HG03342 (cell line): Measurements from ENCODE around the gene KNCN.

ENCODE experiments used
- ATAC-seq: cut with Tn5 transposase; IDR thresholded peaks from one replicate; pipeline ENCODE4 v1.9.1; 2021; ENCODE audit warnings: mild to moderate bottlenecking, moderate library complexity; ENCODE audit not compliant: unreplicated experiment

Gene KNCN

DNA sequence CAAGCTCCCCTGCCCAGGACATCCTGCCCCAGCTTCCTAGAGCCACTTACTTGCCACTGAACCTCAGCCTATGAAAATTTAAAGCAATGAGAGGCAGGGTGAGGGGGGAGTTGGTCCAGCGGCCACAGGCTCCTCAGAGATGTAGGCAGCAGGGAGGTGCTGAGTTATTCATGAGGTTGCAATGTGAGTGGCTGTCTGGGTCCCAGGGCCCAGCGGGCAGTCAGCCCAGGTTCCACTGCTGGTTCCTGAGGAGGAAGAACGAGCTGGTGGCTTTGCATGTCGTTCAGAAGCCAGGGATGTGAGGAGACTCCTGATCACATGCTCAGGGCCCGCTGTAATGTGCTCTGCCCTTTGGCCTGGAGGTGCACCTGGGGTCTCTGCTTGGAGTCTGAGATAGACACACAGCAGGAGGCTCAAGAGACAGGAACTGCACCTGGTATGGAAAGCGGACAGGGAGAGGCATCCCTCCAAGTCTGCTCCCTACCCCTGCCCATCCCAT lies at the start of gene KNCN:
Gene KNCN (minus strand): TSS at position 51 of the 499 bp plus-strand sequence. CDS start 432 bp downstream, outside the sequence.
- ATAC-seq, result no peak

GRCh38 chr1:46599059-46599970 lies 47.9 kb upstream of the KNCN start:
- ATAC-seq, result no peak

GRCh38 chr1:46596846-46597245 lies 45.4 kb upstream of the KNCN start:
- no peak for ATAC-seq

DNA sequence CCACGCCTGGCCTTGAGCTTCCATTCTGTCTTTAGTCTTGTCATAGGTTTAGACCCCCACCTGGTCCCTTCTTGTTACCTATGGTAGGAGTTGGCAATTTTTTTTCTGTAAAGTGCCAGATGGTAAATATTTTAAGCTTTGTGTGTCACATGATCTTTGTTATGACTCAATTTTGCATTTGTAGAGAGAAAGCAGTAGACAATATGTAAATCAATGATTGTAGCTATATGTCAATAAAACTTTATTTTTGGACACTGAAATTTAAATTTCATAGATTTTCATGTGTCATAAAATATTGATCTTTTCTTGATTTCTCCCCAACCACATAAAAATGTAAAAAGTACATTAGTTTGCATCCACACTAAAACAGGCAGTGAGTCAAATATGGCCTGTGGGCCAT lies 44.6 kb upstream of the KNCN start:
- ATAC-seq, result no peak

- ATAC-seq, result no peak
Observed at GRCh38 chr1:46595127-46595526, 43.7 kb upstream of the KNCN start.

DNA sequence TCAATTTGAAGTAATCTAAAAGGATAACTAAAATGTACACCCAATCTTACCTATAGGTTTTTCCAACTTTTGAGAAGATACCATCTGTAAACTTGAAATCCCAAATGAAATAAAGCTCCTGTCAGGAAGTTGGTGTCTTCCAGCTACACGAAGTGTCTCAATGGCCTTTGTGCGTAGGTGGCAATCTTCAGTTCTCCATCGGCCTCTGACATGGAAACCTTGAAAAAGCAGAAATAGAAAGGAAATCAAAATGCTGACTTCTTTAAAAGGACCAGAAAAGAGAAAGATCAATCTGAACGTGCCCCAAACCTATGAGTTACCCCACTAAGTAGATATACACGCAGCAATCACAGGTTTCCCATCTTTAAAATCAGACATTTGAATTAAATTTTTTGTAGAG lies 42.6 kb upstream of the KNCN start:
- no peak for ATAC-seq

- no peak for ATAC-seq
Observed at GRCh38 chr1:46592823-46593222, 41.4 kb upstream of the KNCN start.

- no peak for ATAC-seq
Observed at GRCh38 chr1:46589529-46589928, 38.1 kb upstream of the KNCN start.

GRCh38 chr1:46587069-46587468 lies 35.6 kb upstream of the KNCN start:
- no peak for ATAC-seq

DNA sequence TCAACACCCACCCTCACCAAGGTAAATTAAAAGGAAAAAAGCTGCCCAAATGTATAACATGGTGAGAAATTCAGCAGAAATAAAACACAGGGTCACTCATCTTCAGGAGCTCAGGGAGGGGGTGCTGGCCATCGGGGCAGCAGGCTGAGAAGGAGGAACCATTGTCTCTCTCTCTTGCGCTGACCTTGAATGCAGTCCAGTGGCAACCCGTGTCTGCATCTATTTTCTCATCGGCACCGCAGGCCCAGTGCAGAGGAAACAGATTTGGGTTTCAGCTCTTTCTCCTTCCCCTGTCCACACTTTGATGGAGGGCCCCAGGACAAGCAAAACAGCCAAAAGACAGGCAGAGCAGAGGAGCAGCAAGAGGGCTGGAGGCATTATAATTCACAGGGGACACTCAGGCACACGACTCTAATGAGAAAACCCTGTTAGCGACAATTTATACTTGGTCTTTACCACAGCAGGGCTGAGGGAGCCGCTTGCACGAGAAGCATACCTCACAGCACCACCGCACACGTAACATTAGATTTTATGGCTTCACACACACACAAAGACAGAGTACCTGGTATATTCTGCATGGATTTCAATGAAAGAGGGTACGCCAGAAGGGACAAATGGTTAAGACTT lies 34.0 kb upstream of the KNCN start:
- no peak for ATAC-seq

- ATAC-seq, result no peak
Observed at GRCh38 chr1:46583494-46583893, 32.0 kb upstream of the KNCN start.

DNA sequence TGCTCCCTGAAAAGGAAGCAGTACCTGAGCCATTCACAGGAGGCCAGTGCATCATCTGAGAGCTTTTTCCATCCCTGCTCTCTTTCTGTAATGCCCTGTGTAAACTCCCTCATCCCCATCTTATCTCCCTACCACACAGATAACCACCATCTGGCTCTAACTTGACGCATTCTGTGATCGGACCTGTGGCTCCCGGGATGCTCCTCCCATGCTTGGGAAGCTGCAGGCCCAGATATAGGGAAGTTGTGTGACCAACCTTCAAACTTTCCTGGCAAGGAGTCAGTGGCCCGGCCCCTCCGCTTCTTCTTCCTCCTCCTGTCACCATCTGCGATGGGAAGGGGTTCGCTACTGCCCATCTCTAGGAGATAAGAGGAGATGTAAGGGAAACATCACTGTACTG lies 31.5 kb upstream of the KNCN start:
- ATAC-seq, result no peak

DNA sequence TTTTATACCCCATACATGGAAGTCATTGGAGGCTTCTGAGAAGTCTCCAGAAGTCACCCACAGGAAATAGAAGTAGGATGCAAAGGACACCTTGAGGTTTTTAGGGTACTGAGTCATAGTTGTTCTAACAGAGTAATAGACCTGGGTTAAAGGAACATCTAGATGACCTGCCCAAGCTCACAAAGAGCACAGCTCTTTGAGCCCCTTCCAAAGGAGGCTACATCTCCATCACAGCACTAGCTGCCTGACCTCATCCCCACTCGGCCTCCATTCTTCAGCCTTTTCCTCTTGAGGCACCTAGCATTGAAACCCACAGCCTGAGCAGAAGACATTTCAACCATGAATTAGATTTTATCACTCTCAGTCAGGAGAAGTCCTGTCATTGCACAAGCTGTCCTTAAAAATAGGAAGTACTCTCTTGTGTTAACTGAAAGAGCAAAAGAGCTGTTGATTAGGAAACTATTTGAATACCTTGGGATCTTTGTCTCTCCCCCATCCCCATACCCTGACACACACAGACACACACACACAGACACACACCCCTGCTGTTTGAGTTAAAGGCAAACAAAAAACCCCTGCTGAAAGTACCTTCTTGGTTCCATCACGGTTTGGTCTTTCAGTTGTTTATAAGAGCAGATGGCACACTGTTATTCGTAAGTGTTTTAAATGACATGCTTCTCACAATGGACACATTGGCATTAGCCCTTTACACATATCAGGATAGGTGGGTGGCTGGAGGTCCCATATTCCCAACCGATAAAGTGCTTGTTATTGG lies 30.4 kb upstream of the KNCN start:
- ATAC-seq, result no peak

DNA sequence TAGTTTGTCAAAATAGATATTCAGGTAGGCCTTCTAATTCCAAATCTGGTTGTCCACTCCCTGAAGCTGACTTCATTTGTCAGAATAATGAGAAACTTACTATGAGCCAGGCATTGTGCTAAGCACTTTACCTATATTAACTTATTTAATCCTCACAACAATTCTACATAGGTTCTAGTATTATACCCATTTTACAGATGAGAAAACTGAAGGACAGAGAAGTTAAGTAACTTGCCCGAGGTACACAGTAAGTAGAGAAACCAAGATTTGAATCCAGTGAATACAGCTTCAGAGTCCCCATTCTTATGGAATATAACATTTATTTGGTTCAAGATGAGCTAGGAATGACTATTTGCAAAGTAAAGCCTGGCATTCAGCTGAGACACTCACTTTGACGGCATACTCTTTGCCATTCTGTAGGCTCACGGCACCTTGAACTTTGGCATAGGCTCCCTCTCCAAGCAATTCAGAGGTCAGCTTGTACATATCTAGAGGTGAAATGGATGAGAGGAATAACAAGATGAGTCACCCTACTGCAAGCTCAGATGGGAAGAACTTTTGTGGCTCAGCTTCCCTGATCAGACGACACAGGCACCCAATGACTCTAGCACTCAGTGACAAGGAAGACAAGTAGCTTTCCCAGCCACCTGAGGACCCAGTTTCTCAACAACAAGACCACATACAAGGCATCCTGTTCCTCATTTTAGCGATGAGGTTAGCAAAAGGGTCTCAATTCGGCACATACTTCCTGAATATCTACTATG lies 28.9 kb upstream of the KNCN start:
- no peak for ATAC-seq

- ATAC-seq, result no peak
Observed at GRCh38 chr1:46577671-46578070, 26.2 kb upstream of the KNCN start.

DNA sequence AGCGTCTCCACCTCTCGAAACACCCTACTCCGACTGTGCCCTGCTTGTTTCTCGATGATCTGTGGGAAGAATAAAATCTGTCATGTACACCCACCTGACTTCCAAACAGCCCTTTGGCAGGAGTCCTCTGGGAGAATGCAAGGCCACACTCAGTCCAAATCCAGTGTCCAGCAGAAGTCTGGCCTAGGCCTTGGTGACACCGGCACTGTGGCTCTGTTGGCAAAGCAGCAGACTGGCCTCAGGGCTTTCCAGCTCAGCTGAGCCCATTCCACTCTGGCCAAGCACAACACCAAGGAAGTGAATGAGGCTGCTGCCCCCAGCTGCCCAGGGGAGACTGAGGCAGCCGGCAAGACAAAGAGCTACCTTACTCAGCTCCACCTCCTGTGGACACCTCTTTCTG lies 25.1 kb upstream of the KNCN start:
- no peak for ATAC-seq

GRCh38 chr1:46575778-46576177 lies 24.3 kb upstream of the KNCN start:
- no peak for ATAC-seq

GRCh38 chr1:46575300-46575699 lies 23.9 kb upstream of the KNCN start:
- no peak for ATAC-seq

DNA sequence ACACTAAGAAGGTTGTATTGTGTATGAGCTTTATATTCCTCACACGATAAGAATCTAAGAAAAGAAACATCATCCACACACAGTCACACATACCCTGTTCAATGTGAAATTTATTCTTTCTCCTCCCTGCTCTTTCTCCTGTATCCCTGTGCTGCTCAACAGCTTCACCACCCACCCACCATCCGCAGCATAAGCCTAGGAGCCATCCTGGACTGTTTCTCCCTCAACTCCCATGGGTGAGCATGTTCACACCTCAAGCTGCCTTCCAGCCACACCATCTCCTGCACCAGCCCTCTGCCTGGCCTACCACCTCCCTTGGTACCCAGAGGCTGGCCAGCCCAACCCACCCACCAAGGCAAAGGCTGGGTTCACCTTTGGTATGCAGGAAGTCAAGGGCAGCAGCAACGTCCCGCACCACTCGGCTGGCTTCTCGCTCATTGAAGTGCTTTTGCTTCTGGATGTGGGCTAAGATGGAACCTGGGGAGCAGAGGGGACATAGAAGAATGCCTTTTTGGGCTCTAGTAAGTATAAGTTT lies 20.3 kb upstream of the KNCN start:
- no peak for ATAC-seq
